Panc1 (cell line): ENCODE data around the gene CFAP97D1. TPM values are rescaled to one million over a fixed set of nuclear protein-coding genes. Genes with fewer than 3 reads are reported as not detected.

Experiments used
- ATAC-seq: fragments of 200-7000 bp; cut with Tn5 transposase; 2 replicates; pipeline ENCODE4 v1.9.1; 2020; ENCODE audit warnings: mild to moderate bottlenecking, moderate library complexity
- BruUV-seq: library from RNA; stranded (reverse); fragments of 400-500 nt; replicated peaks from 2 replicates; lab custom pipeline; 2021; lab: Mats Ljungman, UMichigan
- CTCF ChIA-PET: fragments of 300-600 bp; sonication (Branson Sonifier 250); formaldehyde crosslinking; loops from one replicate; lab custom pipeline; 2022; ENCODE audit warnings: antibody characterized with exemption; lab: Charles Lee
- POLR2A ChIA-PET: fragments of 300-600 bp; sonication (Branson Sonifier 250); formaldehyde crosslinking; loops from one replicate; lab custom pipeline; 2022; ENCODE audit warnings: antibody characterized with exemption; lab: Charles Lee
- DNase-seq: peaks from one replicate; pipeline ENCODE4 v3.0.0-alpha.2; 2010; ENCODE audit warnings: low read depth, low spot score
- H3K27ac ChIP-seq: 2 replicates; pipeline ENCODE4 v1.5.1; 2011; ENCODE audit warnings: mild to moderate bottlenecking, low read length, inconsistent platforms
- H3K27me3 ChIP-seq: fragments of 200-500 bp; sonication (Bioruptor generic); 2 replicates; pipeline ENCODE4 v1.6.0; 2014; ENCODE audit warnings: low read length, inconsistent platforms; ENCODE audit not compliant: control insufficient read depth, insufficient read depth
- H3K36me3 ChIP-seq: fragments of 200-500 bp; sonication (Bioruptor generic); 2 replicates; pipeline ENCODE4 v1.5.1; 2014; ENCODE audit warnings: inconsistent platforms, mild to moderate bottlenecking, low read length, moderate library complexity; ENCODE audit not compliant: control insufficient read depth, insufficient read depth
- H3K4me1 ChIP-seq: 2 replicates; pipeline ENCODE4 v1.5.1; 2011; ENCODE audit warnings: inconsistent platforms, mild to moderate bottlenecking, low read length, moderate library complexity; ENCODE audit not compliant: control insufficient read depth, insufficient read depth
- H3K4me3 ChIP-seq, 2 experiments: 2 replicates each; pipeline ENCODE4 v1.5.1; 2011 to 2012; ENCODE audit warnings: low read depth in 2 of 2, low read length in 2 of 2, mild to moderate bottlenecking in 2 of 2, inconsistent platforms in 1 of 2, moderate library complexity in 1 of 2
- H3K9me3 ChIP-seq: fragments of 200-500 bp; sonication (Bioruptor generic); 2 replicates; pipeline ENCODE4 v1.5.1; 2014; ENCODE audit warnings: low read depth, mild to moderate bottlenecking, inconsistent platforms, low read length, moderate library complexity; ENCODE audit not compliant: control insufficient read depth, insufficient read depth
- POLR2AphosphoS5 ChIP-seq: IDR thresholded peaks from 2 replicates; pipeline ENCODE4 v1.6.1; 2012; ENCODE audit warnings: mild to moderate bottlenecking, low read depth, low read length, moderate library complexity
- SIN3A ChIP-seq: IDR thresholded peaks from 2 replicates; pipeline ENCODE4 v1.6.1; 2012; ENCODE audit warnings: low read depth, mild to moderate bottlenecking, low read length, moderate library complexity, borderline replicate concordance; ENCODE audit not compliant: insufficient read depth
- TCF7L2 ChIP-seq: IDR thresholded peaks from 2 replicates; pipeline ENCODE4 v1.6.1; 2011; ENCODE audit warnings: mild to moderate bottlenecking, low read depth, low read length, inconsistent platforms
- in situ Hi-C: cut with HindIII; loops from 2 replicates; pipeline ENCODE4 v1.10.0; 2016; ENCODE audit warnings: low sequenced_read_pairs, low pct_unique_long_range_greater_than_20kb
- intact Hi-C: fragments of 100-400 bp; cut with micrococcal nuclease; formaldehyde crosslinking; loops from one replicate; pipeline ENCODE4 v1.10.0; 2022; ENCODE audit not compliant: unreplicated experiment
- total RNA-seq: library from RNA; stranded (reverse); gene quantifications from one replicate; pipeline ENCODE4 v1.2.1, GENCODE V29; 2021; ENCODE audit not compliant: unreplicated experiment
- TF ChIP-seq, protein P1 (sequence below): fragments of 450-650 bp; IDR thresholded peaks from 2 replicates; pipeline ENCODE4 v1.5.1; 2017; ENCODE audit warnings: mild to moderate bottlenecking
- TF ChIP-seq, protein P2 (sequence below), 2 experiments: IDR thresholded peaks; 2 replicates each; pipeline ENCODE4 v1.6.1; 2011 to 2012; ENCODE audit warnings: low read depth in 2 of 2, control low read depth in 1 of 2, low read length in 1 of 2, mild to moderate bottlenecking in 1 of 2, moderate library complexity in 1 of 2; ENCODE audit not compliant: insufficient read depth in 1 of 2

Gene CFAP97D1
- total RNA-seq, 1 experiment from 2014 or later: not detected

DNA sequence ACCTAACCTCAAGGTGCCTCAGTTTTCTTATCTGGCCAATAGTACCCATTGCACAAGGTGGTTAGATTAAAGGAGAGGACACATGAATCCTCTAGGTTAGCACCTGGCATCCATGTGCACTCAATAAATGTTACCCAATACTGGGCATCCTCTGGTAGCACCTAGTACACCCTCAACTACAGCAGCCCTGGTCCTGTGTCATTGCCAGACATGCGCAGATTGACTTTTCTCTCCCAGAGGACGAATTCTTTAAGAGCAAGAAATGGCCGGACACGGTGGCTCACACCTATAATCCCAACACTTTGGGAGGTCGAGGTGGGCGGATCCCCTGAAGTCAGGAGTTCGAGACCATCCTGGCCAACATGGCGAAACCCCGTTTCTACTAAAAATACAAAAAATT lies 8.8 kb upstream of the CFAP97D1 start:
- intact Hi-C loops: no loop called here
- ATAC-seq: no peak
- H3K4me1 ChIP-seq: no peaks in the 10 kb centered on the region
- no peak overlapping the region for H3K27ac ChIP-seq
- H3K36me3 ChIP-seq: no peaks in the 10 kb centered on the region
- BruUV-seq: no TSS peak
- in situ Hi-C loops: no loop called here
- no peak overlapping the region for H3K4me3 ChIP-seq
- H3K9me3 ChIP-seq: no peaks in the 10 kb centered on the region
- H3K27me3 ChIP-seq: no peaks in the 10 kb centered on the region
- ChIA-PET POLR2A (interaction anchor here (0.6 kb wide), 1 partner anchor 73 kb away, joined by 3 read pairs; no protein-coding TSS in a partner anchor), CTCF (no interaction called here)
- no peak for DNase-seq
- TF ChIP-seq, protein P1, sequence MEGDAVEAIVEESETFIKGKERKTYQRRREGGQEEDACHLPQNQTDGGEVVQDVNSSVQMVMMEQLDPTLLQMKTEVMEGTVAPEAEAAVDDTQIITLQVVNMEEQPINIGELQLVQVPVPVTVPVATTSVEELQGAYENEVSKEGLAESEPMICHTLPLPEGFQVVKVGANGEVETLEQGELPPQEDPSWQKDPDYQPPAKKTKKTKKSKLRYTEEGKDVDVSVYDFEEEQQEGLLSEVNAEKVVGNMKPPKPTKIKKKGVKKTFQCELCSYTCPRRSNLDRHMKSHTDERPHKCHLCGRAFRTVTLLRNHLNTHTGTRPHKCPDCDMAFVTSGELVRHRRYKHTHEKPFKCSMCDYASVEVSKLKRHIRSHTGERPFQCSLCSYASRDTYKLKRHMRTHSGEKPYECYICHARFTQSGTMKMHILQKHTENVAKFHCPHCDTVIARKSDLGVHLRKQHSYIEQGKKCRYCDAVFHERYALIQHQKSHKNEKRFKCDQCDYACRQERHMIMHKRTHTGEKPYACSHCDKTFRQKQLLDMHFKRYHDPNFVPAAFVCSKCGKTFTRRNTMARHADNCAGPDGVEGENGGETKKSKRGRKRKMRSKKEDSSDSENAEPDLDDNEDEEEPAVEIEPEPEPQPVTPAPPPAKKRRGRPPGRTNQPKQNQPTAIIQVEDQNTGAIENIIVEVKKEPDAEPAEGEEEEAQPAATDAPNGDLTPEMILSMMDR: no peak
- TF ChIP-seq SIN3A (no peak), TCF7L2 (no peak), POLR2AphosphoS5 (no peak)
- TF ChIP-seq, protein P2, sequence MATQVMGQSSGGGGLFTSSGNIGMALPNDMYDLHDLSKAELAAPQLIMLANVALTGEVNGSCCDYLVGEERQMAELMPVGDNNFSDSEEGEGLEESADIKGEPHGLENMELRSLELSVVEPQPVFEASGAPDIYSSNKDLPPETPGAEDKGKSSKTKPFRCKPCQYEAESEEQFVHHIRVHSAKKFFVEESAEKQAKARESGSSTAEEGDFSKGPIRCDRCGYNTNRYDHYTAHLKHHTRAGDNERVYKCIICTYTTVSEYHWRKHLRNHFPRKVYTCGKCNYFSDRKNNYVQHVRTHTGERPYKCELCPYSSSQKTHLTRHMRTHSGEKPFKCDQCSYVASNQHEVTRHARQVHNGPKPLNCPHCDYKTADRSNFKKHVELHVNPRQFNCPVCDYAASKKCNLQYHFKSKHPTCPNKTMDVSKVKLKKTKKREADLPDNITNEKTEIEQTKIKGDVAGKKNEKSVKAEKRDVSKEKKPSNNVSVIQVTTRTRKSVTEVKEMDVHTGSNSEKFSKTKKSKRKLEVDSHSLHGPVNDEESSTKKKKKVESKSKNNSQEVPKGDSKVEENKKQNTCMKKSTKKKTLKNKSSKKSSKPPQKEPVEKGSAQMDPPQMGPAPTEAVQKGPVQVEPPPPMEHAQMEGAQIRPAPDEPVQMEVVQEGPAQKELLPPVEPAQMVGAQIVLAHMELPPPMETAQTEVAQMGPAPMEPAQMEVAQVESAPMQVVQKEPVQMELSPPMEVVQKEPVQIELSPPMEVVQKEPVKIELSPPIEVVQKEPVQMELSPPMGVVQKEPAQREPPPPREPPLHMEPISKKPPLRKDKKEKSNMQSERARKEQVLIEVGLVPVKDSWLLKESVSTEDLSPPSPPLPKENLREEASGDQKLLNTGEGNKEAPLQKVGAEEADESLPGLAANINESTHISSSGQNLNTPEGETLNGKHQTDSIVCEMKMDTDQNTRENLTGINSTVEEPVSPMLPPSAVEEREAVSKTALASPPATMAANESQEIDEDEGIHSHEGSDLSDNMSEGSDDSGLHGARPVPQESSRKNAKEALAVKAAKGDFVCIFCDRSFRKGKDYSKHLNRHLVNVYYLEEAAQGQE (IDR thresholded peaks at IDR 0.05; ENCODE audit: insufficient read depth in 1 of 2, low read depth in 2 of 2, low read length in 1 of 2): no peak

DNA sequence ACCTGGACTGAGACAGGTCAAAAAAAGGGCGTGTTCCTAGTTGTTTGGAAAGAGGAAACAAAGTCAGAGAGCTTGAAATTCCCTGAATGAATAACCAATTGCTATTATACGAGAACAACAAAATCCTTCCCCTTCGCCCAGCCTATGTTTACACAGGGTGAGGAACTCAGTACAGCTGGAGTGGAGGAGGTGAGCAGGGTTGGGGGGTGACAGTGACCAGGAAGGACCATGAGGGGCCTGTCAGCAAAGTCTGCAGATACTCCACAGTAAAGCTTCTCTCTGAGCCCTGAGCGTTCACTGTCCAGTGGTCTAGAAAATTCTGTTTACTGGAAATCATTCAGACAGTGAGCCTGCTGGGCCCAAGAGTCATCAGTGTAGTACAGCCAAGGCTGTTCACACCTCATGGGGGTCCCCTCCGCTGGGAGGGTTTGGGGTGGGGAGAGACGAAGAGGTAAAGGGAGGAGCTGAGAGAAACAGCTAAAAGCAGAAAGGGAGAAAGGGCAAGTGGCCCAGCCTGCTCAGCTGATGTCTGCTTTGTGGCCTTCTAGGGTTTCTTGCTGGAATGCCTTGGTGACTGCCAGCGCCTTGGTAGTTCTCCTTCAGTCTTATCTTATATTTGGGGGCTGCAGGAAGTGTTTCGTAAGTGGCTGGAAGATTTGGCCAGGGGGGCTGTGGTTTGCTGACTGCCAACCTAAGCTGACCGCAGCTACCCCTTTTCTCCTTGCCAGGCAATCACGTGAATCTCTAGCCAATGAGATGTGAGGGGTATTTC lies 7.2 kb upstream of the CFAP97D1 start:
- peaks cover 5% of the 10 kb centered on the region; the same call in 1 of the 2 replicates for H3K4me1 ChIP-seq
- H3K9me3 ChIP-seq: no peaks in the 10 kb centered on the region
- in situ Hi-C loops: no loop called here
- no peak for TF ChIP-seq POLR2AphosphoS5
- TF ChIP-seq, protein P2 (IDR thresholded peaks at IDR 0.05; ENCODE audit: insufficient read depth in 1 of 2, low read depth in 2 of 2, low read length in 1 of 2): no peak
- TF ChIP-seq, protein P1: no peak
- TF ChIP-seq SIN3A: no peak
- H3K36me3 ChIP-seq: no peaks in the 10 kb centered on the region
- H3K27me3 ChIP-seq: no peaks in the 10 kb centered on the region
- ChIA-PET POLR2A (no interaction called here), CTCF (no interaction called here)
- intact Hi-C loops: no loop called here
- no peak overlapping the region for H3K4me3 ChIP-seq
- DNase-seq (no peak), ATAC-seq (no peak)
- no peak overlapping the region for H3K27ac ChIP-seq
- BruUV-seq: no TSS peak
